Measurements from ENCODE around the gene PARP1.

The PARP1 gene

GRCh38 chr1:226420897-226421296, 13.0 kb upstream of the PARP1 start:
- no peak for ATAC-seq
- H3K36me3 Mint-ChIP-seq: no peaks in the 10 kb centered on the region
- no peaks in the 10 kb centered on the region for H3K9me3 Mint-ChIP-seq
- no peak overlapping the region for H3K27ac Mint-ChIP-seq
- peaks cover 6% of the 10 kb centered on the region for H3K4me1 Mint-ChIP-seq
- H3K4me3 Mint-ChIP-seq: no peak overlapping the region
- H3K27me3 Mint-ChIP-seq: no peaks in the 10 kb centered on the region

GRCh38 chr1:226420328-226420727, 12.4 kb upstream of the PARP1 start:
- H3K4me3 Mint-ChIP-seq: no peak overlapping the region
- no peaks in the 10 kb centered on the region for H3K36me3 Mint-ChIP-seq
- no peaks in the 10 kb centered on the region for H3K27me3 Mint-ChIP-seq
- no peaks in the 10 kb centered on the region for H3K9me3 Mint-ChIP-seq
- no peak for ATAC-seq
- H3K27ac Mint-ChIP-seq: no peak overlapping the region
- H3K4me1 Mint-ChIP-seq: peaks cover under 1% of the 10 kb centered on the region

- H3K36me3 Mint-ChIP-seq: no peaks in the 10 kb centered on the region
- H3K4me1 Mint-ChIP-seq: no peaks in the 10 kb centered on the region
- H3K4me3 Mint-ChIP-seq: no peak overlapping the region
- ATAC-seq: no peak
- H3K27ac Mint-ChIP-seq: no peak overlapping the region
- H3K27me3 Mint-ChIP-seq: no peaks in the 10 kb centered on the region
- no peaks in the 10 kb centered on the region for H3K9me3 Mint-ChIP-seq
These were observed 11.6 kb upstream of the PARP1 start for GRCh38 chr1:226419284-226420029.

GRCh38 chr1:226417830-226418546, 10.1 kb upstream of the PARP1 start:
- Mint-ChIP-seq H3K27me3 (no peaks in the 10 kb centered on the region), H3K36me3 (no peaks in the 10 kb centered on the region), H3K4me1 (no peaks in the 10 kb centered on the region), H3K27ac (no peak overlapping the region), H3K4me3 (no peak overlapping the region), H3K9me3 (no peaks in the 10 kb centered on the region)
- no peak for ATAC-seq

DNA sequence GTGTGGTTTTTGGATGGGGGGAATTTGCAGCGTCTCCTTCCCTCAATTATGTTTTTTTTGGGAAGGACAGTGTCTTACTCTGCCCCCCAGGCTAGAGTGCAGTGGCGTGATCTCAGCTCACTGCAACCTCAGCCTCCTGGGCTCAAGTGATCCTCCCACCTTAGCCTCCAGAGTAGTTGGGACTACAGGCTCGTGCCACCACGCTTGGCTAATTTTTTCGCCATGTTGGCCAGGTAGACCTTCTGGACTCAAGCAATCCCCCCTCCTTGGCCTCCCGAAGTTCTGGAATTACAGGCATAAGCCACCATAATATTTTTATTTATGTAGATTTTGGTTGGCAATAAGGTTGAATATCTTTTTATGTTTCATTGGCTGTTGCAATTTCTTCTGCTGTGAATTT, 9.5 kb upstream of the PARP1 start:
- H3K27me3 Mint-ChIP-seq: no peaks in the 10 kb centered on the region
- no peaks in the 10 kb centered on the region for H3K4me1 Mint-ChIP-seq
- H3K36me3 Mint-ChIP-seq: no peaks in the 10 kb centered on the region
- ATAC-seq: no peak
- H3K27ac Mint-ChIP-seq: no peak overlapping the region
- no peaks in the 10 kb centered on the region for H3K9me3 Mint-ChIP-seq
- H3K4me3 Mint-ChIP-seq: no peak overlapping the region

GRCh38 chr1:226414098-226414698, 6.3 kb upstream of the PARP1 start:
- H3K9me3 Mint-ChIP-seq: no peaks in the 10 kb centered on the region
- no peak for ATAC-seq
- no peak overlapping the region for H3K4me3 Mint-ChIP-seq
- peaks cover 5% of the 10 kb centered on the region for H3K4me1 Mint-ChIP-seq
- H3K27ac Mint-ChIP-seq: no peak overlapping the region
- H3K27me3 Mint-ChIP-seq: no peaks in the 10 kb centered on the region
- H3K36me3 Mint-ChIP-seq: no peaks in the 10 kb centered on the region

- H3K4me1 Mint-ChIP-seq: peaks cover 19% of the 10 kb centered on the region
- H3K36me3 Mint-ChIP-seq: peaks cover 2% of the 10 kb centered on the region
- H3K4me3 Mint-ChIP-seq: no peak overlapping the region
- no peaks in the 10 kb centered on the region for H3K9me3 Mint-ChIP-seq
- no peaks in the 10 kb centered on the region for H3K27me3 Mint-ChIP-seq
- ATAC-seq: no peak
- peak overlapping the region; percentile 60 for H3K27ac Mint-ChIP-seq
These were observed 3.7 kb upstream of the PARP1 start for GRCh38 chr1:226411619-226412018.

GRCh38 chr1:226410958-226411357, 3.1 kb upstream of the PARP1 start:
- no peak for ATAC-seq
- H3K4me3 Mint-ChIP-seq: no peak overlapping the region
- peaks cover 26% of the 10 kb centered on the region for H3K4me1 Mint-ChIP-seq
- no peaks in the 10 kb centered on the region for H3K27me3 Mint-ChIP-seq
- H3K27ac Mint-ChIP-seq: peak overlapping the region; percentile 60
- H3K36me3 Mint-ChIP-seq: peaks cover 8% of the 10 kb centered on the region
- no peaks in the 10 kb centered on the region for H3K9me3 Mint-ChIP-seq

- Mint-ChIP-seq H3K36me3 (peaks cover 8% of the 10 kb centered on the region), H3K27ac (no peak overlapping the region), H3K4me3 (no peak overlapping the region), H3K9me3 (no peaks in the 10 kb centered on the region), H3K27me3 (no peaks in the 10 kb centered on the region), H3K4me1 (peaks cover 42% of the 10 kb centered on the region)
- ATAC-seq: no peak
These were observed 1.5 kb upstream of the PARP1 start for GRCh38 chr1:226409392-226409791.

DNA sequence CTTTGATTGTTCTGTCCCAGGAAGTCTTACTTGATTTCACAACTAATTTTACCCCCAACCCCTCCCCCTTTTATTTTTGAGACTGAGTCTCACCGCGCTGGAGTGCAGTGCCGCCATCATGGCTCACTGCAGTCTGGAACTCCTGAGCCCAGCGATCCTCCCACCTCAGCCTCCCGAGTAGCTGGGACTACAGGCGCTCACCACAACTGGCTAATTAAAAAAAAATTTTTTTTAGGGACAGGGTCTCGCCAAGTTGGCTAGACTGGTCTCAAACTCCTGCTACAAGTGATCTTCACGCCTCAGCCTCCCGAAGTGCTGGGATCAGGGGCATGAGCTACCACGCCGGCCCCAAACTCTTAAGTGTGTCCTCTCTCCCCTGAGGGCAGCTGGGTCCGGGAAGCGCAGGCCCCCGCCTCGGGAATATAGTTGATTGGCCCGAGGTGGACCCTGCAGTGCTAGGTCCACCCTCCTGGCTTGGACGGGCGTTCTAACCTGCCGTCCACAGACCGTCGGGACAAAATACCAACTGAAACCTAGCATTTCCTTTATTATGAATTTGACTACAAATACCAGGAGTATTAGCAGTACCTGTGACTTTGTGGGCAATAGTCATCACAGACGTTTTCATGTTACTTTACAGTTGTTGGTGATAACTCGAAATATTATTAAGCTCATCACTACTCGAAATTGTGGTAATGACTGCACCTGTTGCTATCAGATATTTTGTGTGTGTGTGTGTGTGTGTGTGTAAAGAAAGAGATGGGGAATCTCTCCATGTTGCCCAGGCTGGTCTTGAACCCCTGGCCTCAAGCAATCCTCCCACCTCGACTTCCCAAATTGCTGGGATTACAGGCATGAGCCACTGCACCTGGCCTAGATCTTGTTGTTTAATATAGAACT, 642 bp upstream of the PARP1 start:
- Mint-ChIP-seq H3K4me1 (peaks cover 50% of the 10 kb centered on the region), H3K4me3 (peak overlapping the region; percentile 93), H3K27me3 (no peaks in the 10 kb centered on the region), H3K36me3 (peaks cover 8% of the 10 kb centered on the region), H3K9me3 (no peaks in the 10 kb centered on the region), H3K27ac (peak overlapping the region; percentile 96)
- no peak for ATAC-seq

DNA sequence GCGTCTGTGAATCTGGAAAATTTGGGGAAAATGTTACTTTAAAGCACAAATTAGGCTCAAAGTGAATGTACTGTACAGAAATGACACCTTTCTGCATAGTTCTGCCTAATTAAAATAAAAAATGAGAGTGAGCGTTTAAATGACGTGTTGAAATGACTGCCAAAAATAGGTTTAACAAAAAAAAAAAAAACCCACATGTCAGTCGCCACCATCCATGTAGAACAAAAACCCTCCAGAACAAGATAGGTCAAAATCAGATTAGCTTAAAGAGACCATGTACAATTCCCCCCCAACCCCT, 745 bp downstream of the PARP1 start:
- Mint-ChIP-seq H3K9me3 (no peaks in the 10 kb centered on the region), H3K27ac (peak overlapping the region; percentile 96), H3K4me1 (peaks cover 64% of the 10 kb centered on the region), H3K4me3 (peak overlapping the region; percentile 93), H3K27me3 (no peaks in the 10 kb centered on the region), H3K36me3 (peaks cover 14% of the 10 kb centered on the region)
- peak; percentile 15 for ATAC-seq

DNA sequence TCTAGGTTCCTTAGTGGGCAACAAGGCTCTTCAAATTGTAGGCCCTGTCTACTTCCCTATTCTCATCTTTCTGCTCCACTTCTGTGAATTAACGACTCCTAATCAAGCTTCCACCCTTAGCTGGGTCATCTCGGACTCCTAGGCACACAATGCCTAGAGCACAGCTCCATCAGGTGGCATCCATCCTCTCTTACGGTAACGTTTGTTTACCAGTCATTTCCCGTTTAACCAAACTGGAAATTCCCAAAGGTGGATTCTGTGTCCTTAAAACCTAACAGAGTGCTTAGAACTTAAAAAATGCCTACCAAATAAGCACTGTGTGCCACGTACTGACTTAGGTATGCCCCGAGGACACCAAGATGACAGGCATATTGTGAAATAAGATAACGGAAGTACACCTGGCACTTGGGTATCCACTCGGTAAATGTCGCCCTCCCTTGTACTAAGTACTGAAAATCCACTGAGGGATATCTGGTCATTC, 1.5 kb downstream of the PARP1 start:
- H3K9me3 Mint-ChIP-seq: no peaks in the 10 kb centered on the region
- peaks cover 66% of the 10 kb centered on the region for H3K4me1 Mint-ChIP-seq
- H3K36me3 Mint-ChIP-seq: peaks cover 21% of the 10 kb centered on the region
- ATAC-seq: no peak
- H3K27ac Mint-ChIP-seq: peak overlapping the region; percentile 96
- no peaks in the 10 kb centered on the region for H3K27me3 Mint-ChIP-seq
- peak overlapping the region; percentile 93 for H3K4me3 Mint-ChIP-seq

- H3K4me3 Mint-ChIP-seq: peak overlapping the region; percentile 93
- H3K4me1 Mint-ChIP-seq: peaks cover 74% of the 10 kb centered on the region
- H3K27me3 Mint-ChIP-seq: no peaks in the 10 kb centered on the region
- H3K36me3 Mint-ChIP-seq: peaks cover 30% of the 10 kb centered on the region
- no peak for ATAC-seq
- H3K9me3 Mint-ChIP-seq: no peaks in the 10 kb centered on the region
- peak overlapping the region; percentile 96 for H3K27ac Mint-ChIP-seq
These were observed 2.4 kb downstream of the PARP1 start for GRCh38 chr1:226405411-226405988.

DNA sequence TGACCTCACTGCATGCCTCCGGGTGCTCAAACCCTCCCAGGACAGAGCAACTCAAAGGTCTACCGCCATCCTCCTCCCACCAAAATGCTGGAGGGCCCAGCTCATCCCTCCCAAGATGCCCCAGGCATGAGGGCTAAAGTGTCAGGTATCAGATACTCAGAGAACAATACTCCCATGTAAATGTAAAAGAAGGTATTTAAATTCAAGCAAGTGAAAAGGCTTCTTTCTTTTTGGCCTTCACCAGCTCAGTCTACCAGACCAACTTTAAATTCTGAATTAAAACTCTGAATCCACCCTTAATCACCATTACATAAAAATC, 3.0 kb downstream of the PARP1 start:
- peak overlapping the region; percentile 93 for H3K4me3 Mint-ChIP-seq
- H3K36me3 Mint-ChIP-seq: peaks cover 37% of the 10 kb centered on the region
- ATAC-seq: no peak
- peaks cover 81% of the 10 kb centered on the region for H3K4me1 Mint-ChIP-seq
- peak overlapping the region; percentile 96 for H3K27ac Mint-ChIP-seq
- H3K27me3 Mint-ChIP-seq: no peaks in the 10 kb centered on the region
- no peaks in the 10 kb centered on the region for H3K9me3 Mint-ChIP-seq

All from stimulated activated memory B cell treated with anti-CD40 and anti-IgM and Interleukin-4, amounts not matched to agents 10 μg/mL and 1 μg/mL and 100 μg/mL, for 72 hours (primary cell).